Esophagus squamous epithelium (tissue), 4 donors: ENCODE data around the gene SPSB3.

Source experiments
- CTCF ChIP-seq, 6 experiments: fragments of 450-650 bp in 4 of 6; fragments of 200-600 bp in 2 of 6; sonication (generic) in 2 of 6; IDR thresholded peaks; one replicate each; pipeline ENCODE4 v1.5.1; 2016 to 2019; ENCODE audit warnings: antibody characterized with exemption in 6 of 6, mild to moderate bottlenecking in 4 of 6, moderate library complexity in 4 of 6
- POLR2A ChIP-seq, 4 donors: fragments of 450-650 bp; IDR thresholded peaks; one replicate each; pipeline ENCODE4 v1.6.1; 2017; ENCODE audit warnings: antibody characterized with exemption in 4 of 4, mild to moderate bottlenecking in 4 of 4, moderate library complexity in 3 of 4

GRCh38 chr16:1808691-1809090 lies 26.3 kb upstream of the SPSB3 start:
- TF ChIP-seq CTCF (IDR thresholded peaks at IDR 0.05) (no peak), POLR2A (IDR thresholded peaks at IDR 0.05) (no peak)
